CD4-positive, alpha-beta T cell treated with Interleukin-17A for 1 hour (primary cell): ENCODE data around the gene IFITM1.

ENCODE experiments used
- DNase-seq: peaks from one replicate; pipeline ENCODE4 v3.0.0-alpha.2; 2020

The IFITM1 gene

DNA sequence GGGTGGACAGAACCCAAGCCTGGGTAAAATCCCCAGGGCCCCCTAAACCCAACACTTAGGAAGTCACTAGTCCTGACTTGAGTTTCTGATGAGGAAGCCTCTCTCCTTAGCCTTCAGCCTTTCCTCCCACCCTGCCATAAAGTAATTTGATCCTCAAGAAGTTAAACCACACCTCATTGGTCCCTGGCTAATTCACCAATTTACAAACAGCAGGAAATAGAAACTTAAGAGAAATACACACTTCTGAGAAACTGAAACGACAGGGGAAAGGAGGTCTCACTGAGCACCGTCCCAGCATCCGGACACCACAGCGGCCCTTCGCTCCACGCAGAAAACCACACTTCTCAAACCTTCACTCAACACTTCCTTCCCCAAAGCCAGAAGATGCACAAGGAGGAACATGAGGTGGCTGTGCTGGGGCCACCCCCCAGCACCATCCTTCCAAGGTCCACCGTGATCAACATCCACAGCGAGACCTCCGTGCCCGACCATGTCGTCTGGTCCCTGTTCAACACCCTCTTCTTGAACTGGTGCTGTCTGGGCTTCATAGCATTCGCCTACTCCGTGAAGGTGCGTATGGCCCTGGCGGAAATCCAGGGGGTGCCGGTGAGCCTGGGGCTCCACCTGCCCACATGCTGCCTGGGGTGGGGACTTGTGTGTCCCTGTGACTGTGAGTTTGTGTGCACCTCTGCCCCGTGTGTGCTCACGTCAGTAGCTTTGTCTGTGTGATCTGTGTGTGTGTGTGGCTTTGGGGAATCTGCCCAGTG is at the start of gene IFITM1:
Gene IFITM1, plus strand, starts transcription at position 254 of the 767 bp plus-strand sequence. Its CDS starts 131 bp downstream, at position 385.
- DNase-seq: peak; percentile 76

DNA sequence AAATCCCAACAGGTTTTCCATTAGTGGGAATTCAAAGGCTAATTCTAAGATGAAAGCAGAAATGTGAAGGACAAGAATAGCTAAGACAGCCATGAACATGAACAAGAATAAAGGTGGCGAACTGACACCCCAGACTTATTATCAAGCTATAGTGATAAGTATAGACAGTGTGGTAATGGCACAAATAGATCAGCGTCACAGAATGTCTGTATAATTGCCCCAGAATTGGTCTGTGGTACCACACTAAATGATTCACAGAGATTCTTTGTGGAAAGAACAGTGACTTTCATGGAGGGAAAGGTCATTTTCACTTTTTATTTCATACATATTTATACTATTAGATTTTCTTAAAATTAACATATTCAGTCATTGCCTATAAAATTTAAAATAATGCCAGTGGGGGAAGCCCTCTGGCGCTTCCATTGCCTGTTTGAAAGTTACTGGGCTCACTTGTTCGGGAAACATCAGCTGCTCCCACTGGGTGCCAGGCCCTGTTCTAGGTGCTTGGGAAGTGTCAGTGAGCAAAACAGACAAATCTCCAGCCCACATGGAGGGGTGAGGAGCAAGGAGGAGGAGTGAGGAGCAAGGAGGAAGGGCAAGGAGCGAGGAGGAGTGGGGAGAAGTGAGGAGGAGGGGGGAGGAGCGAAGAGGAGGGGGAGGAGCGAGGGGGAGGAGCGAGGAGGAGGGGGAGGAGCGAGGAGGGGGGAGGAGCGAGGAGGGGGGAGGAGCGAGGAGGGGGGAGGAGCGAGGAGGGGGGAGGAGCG is 47.0 kb upstream of the IFITM1 start:
- peak; percentile 51 for DNase-seq

- DNase-seq: peak; percentile 64
These were observed 46.3 kb upstream of the IFITM1 start for GRCh38 chr11:267491-267994.

DNA sequence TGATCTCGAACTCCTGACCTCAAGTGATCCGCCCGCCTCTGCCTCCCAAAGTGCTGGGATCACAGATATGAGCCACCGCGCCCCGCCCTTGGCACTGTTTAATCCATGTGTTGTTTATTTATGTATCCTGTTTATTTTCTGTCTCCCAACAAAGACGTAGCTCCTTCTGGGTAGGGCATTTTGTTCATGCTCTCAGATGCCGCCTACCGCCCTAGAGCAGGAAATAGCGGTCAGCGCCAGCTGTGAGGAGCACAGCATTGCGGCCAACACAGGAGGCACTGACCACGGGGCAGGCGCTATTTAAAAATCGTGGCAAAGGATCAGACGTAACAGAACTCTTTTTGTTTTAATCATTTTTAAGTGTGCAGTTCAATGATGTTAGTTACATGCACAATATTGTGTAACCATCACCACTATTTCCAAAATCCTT is 45.1 kb upstream of the IFITM1 start:
- DNase-seq: peak; percentile 71

DNA sequence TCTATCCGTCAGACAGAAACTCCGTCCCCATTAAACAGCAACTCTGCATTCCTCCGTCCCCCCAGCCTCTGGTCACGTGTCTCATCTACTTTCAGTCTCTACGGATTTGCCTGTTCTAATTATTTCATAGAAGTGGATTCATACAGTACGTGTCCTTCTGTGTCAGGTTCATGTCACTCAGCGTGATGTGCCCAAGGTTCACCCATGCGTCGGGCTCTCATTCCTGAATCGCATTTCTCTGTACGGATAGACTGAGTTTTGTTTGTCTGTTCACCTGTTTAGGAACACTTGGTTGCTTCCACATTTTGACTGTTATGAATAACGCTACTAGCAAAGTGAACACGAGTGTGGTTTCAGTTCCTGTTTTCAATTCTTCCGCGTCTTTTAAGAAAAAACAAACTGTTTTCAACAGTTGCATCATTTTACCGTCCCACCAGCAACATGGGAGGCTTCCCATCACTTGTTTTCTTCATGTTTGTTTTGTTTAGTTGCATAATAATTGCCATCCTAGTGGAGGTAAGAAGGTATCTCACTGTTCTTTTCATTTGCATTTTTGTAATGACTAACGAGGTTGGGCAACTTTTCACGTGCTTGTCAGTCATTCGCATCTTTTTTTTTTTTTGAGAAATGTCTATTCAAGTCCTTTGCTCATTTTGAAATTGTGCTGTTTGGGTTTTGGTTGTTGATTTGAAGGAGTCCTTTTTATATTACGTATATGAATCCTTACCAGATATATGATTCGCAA is 44.5 kb upstream of the IFITM1 start:
- DNase-seq: peak; percentile 81

GRCh38 chr11:270451-271318 is 43.2 kb upstream of the IFITM1 start:
- no peak for DNase-seq

DNA sequence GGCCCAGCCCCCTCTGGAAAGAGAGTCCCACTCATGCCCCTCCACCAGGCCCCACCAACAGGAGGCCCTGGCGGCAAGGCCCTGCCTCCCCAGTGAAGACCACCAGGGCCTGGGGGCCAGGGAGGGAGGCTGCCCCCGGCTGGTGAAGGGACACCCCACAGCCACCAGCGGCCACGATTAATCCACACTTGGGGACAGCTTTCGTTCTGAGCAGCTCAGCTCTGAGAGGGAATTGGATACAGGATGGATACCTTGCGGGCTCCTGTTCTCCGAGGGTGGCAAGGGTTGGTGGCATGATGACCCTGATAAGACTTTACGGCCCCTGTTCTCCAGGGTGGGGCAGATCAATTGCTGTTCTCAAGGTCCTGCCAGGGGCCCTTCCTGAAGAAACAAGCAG is 42.5 kb upstream of the IFITM1 start:
- DNase-seq: no peak

DNA sequence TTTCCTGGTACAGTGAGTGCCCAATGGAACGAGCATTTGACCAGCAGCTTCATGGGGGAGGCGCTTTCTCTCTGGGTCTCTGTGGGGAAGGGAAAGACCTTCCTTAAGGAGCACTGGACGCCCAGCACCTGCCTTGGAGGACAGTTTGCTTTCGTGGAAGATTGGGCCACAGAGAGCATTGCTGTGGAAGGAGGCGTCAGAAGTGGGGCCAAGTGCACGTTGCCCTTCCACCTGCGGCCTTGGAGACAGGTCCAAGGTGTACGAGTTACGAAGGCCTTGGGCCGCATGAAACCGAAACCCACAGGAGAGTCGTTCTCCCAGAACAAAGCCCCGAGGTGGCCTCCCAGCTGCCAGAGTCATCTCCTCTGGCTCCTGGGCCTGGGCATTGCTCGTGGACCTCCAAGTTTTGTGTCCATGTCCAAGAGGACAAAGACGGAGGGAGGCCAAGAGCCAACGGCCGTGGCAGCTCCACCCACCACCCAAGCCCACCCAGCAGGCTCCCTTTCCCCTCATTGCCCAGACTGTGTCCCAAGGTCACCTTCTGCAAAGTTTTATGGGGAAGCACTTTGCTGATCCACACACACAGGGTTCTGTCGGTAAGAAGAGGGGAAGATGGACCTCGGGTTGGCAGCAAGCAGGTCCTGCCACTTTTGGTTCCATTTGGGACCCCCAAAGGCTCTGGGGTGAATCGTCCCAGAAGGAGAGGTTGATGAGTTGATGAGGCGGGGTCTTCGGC is 41.5 kb upstream of the IFITM1 start:
- DNase-seq: no peak

DNA sequence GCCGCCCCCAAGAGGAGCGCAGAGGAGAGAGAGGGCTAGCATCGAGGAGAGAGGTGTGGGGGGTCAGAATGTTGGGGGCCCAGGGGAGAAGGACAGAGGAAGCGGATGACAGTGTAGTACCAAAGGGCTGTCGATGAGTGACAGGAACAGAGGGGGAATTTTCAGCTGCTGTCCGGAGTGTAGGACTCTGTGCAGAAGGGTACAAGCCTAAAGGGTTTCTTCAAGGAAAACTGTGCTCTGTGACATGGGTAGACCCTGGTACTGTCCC is 41.0 kb upstream of the IFITM1 start:
- DNase-seq: no peak

- DNase-seq: no peak
These were observed 37.6 kb upstream of the IFITM1 start for GRCh38 chr11:276219-276618.

GRCh38 chr11:278001-278951 is 35.6 kb upstream of the IFITM1 start, which contains the start of gene NLRP6:
NLRP6 (plus strand) TSS chr11:278407; CDS start chr11:278570, 163 bp downstream.
- no peak for DNase-seq

DNA sequence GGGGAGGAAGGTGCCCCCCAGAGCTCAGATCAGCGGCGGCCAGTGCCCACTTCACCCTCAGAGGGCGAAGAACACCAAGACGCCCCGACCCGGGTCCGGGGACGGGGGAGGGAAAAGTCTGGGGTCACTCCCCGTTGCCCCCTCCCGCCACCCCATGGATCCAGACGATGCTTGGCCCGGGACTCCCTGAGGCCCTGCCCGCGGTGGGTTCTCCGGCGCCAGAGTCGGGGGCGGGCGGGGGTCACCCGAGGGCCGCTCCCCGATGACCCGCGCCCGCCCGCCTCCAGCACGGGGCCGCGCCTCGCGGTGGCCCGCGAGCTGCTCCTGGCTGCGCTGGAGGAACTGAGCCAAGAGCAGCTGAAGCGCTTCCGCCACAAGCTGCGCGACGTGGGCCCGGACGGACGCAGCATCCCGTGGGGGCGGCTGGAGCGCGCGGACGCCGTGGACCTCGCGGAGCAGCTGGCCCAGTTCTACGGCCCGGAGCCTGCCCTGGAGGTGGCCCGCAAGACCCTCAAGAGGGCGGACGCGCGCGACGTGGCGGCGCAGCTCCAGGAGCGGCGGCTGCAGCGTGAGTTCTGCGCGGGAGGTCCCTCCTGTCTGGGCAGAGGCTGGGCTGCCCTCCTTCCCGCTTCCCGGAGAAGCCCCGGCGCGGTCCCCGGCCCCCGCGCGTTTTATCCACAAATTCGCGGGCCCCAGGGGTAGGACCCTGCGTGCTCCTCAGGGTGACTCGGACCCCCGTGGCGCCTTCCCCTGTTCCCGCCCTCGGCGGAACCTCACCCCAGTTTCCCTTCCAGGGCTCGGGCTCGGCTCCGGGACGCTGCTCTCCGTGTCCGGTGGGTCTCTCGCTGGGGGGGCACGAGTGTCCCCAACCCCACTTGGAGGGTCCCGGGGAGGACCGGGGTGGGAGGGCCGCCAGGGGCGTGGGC is 34.5 kb upstream of the IFITM1 start:
- no peak for DNase-seq

- DNase-seq: peak; percentile 49
These were observed 33.7 kb upstream of the IFITM1 start for GRCh38 chr11:279966-280705.

- DNase-seq: peak; percentile 38
These were observed 32.9 kb upstream of the IFITM1 start for GRCh38 chr11:280706-281485.

- no peak for DNase-seq
These were observed 32.2 kb upstream of the IFITM1 start for GRCh38 chr11:281486-282161.

GRCh38 chr11:282171-282570 is 31.7 kb upstream of the IFITM1 start:
- DNase-seq: no peak
